A204.1 (cell line): ENCODE results near the gene CD300LF.

ENCODE experiments used
- FAIRE-seq: peaks from 2 replicates; lab custom pipeline; 2012; peaks lifted over from hg19 to GRCh38; lab: Jason Lieb, UNC

Gene CD300LF

GRCh38 chr17:74682471-74683190, 30.1 kb downstream of the CD300LF start:
- FAIRE-seq = no peak

- FAIRE-seq = no peak
Observed at GRCh38 chr17:74682028-74682427, 30.7 kb downstream of the CD300LF start.

GRCh38 chr17:74680941-74681340, 31.8 kb downstream of the CD300LF start:
- FAIRE-seq = no peak

- no peak for FAIRE-seq
Observed at GRCh38 chr17:74680213-74680612, 32.5 kb downstream of the CD300LF start.

GRCh38 chr17:74679374-74679773, 33.3 kb downstream of the CD300LF start:
- no peak for FAIRE-seq

- FAIRE-seq = no peak
Observed at GRCh38 chr17:74678541-74678940, 34.2 kb downstream of the CD300LF start.

GRCh38 chr17:74677558-74678466, 34.9 kb downstream of the CD300LF start:
- no peak for FAIRE-seq

GRCh38 chr17:74671031-74671771, 41.5 kb downstream of the CD300LF start:
- FAIRE-seq = no peak

GRCh38 chr17:74670329-74670728, 42.4 kb downstream of the CD300LF start:
- FAIRE-seq = no peak

GRCh38 chr17:74663561-74663960, 49.2 kb downstream of the CD300LF start:
- FAIRE-seq = no peak

- no peak for FAIRE-seq
Observed at GRCh38 chr17:74659889-74660288, 52.8 kb downstream of the CD300LF start.

- FAIRE-seq = no peak
Observed at GRCh38 chr17:74658620-74659019, 54.1 kb downstream of the CD300LF start.

- FAIRE-seq = no peak
Observed at GRCh38 chr17:74654742-74655141, 58.0 kb downstream of the CD300LF start.

- no peak for FAIRE-seq
Observed at GRCh38 chr17:74652020-74652419, 60.7 kb downstream of the CD300LF start.

- FAIRE-seq = no peak
Observed at GRCh38 chr17:74649909-74650308, 62.8 kb downstream of the CD300LF start.

GRCh38 chr17:74647871-74648672, 64.7 kb downstream of the CD300LF start:
- FAIRE-seq = no peak

GRCh38 chr17:74646231-74646630, 66.5 kb downstream of the CD300LF start:
- FAIRE-seq = no peak

GRCh38 chr17:74645010-74645409, 67.7 kb downstream of the CD300LF start:
- FAIRE-seq = no peak

GRCh38 chr17:74644419-74644818, 68.3 kb downstream of the CD300LF start:
- no peak for FAIRE-seq
